Stimulated activated CD4-positive, alpha-beta T cell treated with anti-CD3 and anti-CD28 coated beads, TNF-alpha, amount 100 ng/mL, for 1 hour (primary cell): ENCODE results near the gene INTS7.
A peak's percentile ranks its signal among the peaks of the same experiment; 100 is the strongest.

Experiments used
- DNase-seq, 3 donors: peaks; one replicate each; pipeline ENCODE4 v3.0.0-alpha.2; 2020; ENCODE audit warnings: low read depth in 3 of 3, low spot score in 1 of 3

INTS7 gene, protein sequence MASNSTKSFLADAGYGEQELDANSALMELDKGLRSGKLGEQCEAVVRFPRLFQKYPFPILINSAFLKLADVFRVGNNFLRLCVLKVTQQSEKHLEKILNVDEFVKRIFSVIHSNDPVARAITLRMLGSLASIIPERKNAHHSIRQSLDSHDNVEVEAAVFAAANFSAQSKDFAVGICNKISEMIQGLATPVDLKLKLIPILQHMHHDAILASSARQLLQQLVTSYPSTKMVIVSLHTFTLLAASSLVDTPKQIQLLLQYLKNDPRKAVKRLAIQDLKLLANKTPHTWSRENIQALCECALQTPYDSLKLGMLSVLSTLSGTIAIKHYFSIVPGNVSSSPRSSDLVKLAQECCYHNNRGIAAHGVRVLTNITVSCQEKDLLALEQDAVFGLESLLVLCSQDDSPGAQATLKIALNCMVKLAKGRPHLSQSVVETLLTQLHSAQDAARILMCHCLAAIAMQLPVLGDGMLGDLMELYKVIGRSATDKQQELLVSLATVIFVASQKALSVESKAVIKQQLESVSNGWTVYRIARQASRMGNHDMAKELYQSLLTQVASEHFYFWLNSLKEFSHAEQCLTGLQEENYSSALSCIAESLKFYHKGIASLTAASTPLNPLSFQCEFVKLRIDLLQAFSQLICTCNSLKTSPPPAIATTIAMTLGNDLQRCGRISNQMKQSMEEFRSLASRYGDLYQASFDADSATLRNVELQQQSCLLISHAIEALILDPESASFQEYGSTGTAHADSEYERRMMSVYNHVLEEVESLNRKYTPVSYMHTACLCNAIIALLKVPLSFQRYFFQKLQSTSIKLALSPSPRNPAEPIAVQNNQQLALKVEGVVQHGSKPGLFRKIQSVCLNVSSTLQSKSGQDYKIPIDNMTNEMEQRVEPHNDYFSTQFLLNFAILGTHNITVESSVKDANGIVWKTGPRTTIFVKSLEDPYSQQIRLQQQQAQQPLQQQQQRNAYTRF

DNA sequence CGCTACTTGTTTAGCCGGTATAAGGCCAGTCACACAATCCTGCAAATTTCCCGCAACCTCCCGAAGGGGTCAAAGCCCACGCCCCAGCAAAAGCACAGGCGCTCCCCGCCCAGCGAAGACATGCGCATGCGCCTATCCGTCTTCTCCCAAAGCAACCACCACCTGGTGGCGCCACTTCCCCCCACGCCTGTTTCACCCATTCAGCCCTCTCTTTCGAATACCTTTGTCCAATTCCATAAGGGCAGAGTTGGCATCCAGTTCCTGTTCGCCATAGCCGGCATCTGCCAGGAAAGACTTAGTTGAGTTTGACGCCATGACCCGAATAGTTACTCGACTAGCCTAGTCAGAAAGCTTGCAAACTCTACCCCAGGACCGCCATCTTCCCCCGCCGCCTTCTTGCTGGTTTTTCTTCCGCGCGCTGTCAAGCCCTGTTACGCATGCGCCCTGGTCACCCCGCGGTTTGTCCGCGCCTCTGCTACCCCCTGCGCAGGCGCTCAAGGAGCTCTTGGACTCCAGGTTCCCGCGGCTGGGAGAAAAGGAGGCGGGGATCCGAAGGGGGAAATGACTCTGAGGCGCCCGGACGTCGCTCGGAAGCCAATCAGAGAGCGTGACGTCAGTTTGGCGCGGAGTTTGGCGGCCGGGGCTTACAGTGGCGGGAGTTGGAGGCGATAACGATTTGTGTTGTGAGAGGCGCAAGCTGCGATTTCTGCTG, at the start of gene INTS7, which contains the start of gene DTL:
Gene INTS7 (minus strand): TSS at position 435 of the 712 bp plus-strand sequence. CDS start 120 bp downstream, at position 315.
Gene DTL (plus strand): TSS at position 626 of the 712 bp plus-strand sequence. CDS start 143 bp downstream, outside the sequence.
- DNase-seq: peak; percentile 92 to 96 (median 96)

DNA sequence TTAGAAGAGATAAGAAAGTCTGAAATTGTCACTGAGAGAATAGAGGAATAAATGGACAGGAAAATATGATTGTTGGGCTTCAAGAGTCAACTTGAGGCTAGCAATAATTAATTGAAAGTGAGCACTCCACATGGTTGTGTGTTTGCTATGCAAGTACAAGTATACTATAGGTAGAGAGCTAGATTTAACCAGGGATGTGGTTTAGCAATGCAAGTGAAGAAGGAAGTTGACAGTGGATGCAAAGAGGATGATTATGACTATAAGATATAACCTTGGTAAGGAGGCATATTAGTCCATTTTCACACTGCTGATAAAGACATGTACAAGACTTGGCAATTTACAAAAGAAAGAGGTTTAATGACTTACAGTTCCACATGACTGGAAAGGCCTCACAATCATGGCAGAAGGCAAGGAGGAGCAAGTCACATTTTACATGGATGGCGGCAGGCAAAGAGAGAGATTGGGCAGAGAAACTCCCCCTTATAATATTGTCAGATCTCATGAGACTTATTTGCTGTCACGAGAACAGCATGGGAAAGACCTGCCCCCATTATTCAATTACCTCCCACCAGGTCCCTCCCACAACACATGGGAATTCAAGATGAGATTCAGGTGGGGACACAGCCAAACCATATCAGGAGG, 47.5 kb upstream of the INTS7 start:
- no peak for DNase-seq

DNA sequence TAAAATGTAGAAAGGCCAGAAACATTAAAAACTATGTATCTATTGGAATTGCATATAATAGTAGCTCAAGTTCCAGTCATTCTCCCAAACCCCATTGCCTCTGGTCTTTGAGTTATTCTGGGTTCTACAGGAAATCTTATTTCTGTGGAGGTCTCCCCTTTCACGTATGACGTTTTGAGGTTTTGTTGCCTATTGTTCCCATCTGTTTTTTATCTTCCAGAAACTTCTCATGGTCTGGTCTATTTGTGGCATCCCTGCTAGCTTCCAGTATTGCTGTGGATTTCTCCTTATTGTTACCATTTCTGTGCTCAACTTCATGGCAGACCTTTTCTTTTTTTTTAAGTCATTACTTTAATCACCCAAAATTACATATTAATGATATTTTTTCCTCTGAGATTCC, 43.5 kb upstream of the INTS7 start:
- DNase-seq: no peak

DNA sequence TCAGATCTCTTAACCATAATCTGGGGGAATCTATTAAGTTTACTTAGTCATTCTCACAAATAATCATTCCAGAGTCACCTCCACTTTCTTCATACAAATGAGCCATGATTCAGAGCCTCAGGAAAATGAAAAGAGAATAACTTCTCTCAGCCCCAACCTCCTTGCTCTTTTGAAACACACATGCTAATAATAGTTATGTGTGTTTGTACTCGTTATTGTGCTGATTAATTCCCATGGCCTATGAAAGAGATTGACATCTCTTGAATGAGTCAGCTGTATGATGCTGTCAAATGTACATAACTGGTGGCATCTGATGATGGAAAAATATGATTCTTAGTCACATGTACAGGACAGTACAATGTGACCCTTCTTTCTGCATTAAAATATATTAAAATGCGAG, 41.7 kb upstream of the INTS7 start:
- no peak for DNase-seq

DNA sequence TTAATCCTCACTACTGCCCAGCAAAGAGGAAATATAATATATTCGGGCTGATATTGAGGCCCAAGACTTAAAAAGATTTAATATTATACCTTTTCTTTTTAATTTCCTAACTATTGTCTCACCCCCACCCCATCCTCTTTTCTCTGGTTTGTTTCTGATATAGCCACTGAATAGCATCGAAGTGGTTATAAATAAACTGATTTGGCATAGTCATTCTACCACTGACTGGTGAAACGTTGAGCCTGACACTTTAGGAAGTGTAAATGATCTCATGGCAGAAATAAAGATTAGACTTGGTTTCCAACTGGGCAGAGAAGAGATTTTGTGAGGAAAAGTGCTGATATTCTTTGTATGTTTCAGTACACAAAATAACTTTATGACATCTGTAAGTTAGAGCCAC, 39.5 kb upstream of the INTS7 start:
- no peak for DNase-seq

DNA sequence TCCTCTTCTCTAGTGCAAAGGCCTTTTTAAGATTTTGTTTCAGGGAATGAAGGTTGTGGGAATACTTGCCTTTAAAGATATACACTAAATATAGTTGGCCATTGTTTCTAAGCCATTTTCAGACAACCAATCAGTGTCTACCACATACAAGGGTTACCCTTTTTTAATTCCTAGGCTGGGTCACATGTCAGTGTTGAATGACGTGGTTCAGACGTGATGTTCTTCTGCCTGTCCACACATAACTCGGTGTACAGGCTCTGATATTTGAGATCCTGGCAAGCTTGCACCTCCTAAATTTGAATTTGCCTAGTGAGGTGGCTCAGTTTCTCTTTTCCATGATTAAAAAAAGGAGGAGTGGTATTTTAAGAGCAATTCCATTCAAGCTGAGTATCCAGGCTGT, 39.0 kb upstream of the INTS7 start:
- no peak for DNase-seq

DNA sequence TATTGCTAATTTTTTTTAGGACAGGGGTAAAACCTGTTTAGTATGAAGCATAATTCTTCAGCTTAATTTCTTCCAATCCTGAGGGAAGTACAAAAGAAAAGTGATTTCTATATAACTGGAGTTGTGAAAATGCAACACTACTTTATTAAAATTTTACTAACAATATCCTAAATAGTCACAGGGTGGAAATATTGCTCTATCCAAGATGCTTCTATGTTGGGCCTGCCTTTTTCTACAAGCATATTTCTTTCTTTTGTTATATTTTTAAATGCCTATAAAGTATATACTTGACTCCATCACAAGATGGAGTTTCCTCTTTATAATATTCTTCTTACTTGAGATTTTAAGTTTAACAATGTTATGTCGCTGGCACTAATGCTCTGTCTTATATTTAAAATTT, 38.1 kb upstream of the INTS7 start:
- DNase-seq: no peak

DNA sequence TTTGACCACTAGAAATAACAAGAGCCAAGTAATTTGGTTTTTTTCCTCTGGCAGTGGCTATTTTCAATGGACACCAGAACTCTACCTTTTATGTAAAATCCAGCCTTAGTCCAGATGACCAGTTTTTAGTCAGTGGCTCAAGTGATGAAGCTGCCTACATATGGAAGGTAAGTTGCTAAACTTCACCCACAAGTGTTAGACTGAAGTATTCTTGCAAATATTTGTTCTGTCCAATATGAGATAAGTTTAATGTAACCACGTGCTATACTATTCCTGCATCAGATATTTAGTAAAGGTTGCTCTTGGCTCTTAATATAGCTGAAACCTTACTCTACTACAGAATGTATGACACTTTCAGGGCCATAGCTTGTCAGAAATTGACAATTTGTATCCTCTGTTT, 36.7 kb upstream of the INTS7 start:
- no peak for DNase-seq

DNA sequence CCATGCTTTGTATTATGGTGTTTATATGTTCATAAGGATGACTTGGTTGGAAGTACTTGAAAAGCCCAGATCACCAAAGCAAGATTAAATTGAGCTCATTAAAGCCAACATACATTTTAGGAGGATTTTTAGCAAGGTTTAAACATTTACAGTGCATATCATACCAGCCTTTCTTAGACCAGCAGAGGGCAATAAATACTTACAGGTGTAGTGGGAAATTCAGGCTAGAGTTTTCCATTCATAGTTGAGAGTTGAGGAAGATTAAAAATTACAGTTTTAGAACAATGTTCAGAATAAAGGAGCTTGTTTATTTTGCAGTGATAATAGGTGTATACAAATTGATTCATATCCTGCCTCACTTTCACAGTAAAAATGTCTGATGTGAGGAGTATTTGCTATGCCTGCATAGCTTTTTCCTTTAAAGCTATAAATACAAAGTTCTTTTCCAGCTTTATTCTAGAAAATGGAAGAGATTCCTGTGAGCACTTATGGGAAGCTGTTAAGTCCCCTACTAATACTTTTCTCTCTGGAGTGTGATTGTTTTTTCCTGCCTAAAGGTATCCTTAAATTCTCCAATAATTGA, 35.5 kb upstream of the INTS7 start:
- no peak for DNase-seq

DNA sequence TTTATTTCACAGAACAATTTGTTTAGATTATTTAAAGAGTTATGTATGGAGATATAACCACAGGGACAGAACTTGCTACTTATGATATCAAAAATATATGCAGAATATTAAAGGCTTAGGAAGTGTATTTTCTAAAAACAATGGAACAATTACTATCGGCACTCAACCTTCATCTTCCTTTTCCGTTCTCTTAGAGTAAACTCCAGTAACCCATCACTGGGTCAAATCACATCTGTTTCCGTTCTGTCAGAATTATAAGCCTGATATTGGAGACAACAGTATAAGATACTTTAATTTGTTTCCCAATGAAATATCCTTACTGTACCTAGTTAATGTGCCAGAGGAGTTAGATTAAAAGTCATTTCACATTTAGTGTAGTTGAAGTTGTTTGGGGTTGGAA, 32.4 kb upstream of the INTS7 start:
- no peak for DNase-seq

DNA sequence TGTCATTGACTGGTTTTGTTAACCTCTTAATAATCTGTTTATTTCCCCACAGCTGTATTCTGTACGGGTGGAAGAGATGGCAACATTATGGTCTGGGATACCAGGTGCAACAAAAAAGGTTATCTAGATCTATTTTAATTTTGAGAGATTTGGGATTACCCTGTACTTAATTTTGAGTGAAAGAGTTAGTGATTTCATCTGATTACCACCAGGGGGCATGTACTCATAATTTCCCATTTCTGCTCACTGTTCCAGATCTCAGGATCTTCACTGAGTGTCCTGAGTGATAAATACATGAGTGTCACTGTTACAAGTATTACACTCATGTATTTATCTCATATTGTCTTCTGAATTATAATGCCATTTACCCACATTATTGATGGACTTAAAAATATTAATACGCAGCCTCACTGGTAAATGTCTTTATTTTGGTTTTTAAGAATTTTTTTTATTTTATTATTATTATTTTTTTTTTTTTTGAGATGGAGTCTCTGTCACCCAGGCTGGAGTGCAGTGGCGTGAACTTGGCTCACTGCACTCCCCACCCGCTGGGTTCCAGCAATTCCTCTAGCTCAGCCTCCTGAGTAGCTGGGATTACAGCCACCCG, 27.6 kb upstream of the INTS7 start:
- no peak for DNase-seq

DNA sequence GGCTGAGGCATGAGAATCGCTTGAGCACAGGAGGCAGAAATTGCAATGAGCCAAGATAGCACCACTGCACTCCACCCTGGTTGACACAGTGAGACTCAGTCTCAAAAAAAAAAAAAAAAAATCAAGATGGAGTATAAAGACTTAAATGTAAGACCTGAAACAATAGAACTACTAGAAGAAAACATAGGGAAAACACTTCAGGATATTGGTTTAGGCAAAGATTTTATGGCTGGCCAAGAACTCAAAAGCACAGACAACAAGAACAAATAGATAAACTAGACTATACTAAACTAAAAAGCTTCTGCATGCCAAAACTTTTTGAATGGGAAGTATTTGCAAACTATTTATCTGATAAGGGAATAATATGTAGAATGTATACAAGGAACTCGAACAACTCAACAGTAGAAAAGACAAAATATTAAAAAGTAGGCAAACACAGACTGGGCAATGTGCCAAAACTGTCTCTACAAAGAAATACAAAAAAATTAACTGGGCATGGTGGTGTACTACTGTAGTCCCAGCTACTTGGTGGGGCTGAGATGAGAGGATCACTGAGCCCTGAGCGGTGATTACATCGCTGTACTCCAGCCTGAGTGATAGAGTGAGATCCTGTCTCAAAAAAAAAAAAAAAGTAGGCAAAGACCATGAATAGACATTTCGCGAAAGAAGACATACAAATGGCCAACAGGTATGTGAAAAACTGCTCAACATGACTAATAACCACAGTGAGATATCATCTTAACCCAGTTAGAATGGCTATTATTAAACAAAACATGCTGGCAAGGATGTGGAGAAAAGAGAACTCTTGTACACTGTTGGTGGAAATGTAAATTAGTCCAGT, 25.5 kb upstream of the INTS7 start:
- no peak for DNase-seq

DNA sequence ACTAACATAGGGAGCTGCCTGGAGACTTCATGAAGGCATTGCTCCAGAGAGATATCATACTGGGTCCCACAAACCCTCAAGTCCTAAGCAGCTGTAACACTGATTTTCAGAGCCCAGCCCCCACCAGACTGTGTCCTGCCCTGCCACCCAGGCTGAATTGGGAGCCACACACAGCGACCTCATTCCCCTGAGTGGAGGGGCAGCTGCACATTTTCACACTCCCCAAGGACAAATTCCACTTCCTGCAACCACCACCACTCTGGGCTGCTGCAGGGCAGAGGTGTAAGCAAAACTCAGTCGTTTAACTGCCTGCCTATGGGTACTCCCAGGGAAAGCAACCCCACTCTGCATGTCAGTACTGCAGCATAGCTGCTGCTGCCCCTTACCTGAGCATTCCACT, 20.0 kb upstream of the INTS7 start:
- DNase-seq: no peak

DNA sequence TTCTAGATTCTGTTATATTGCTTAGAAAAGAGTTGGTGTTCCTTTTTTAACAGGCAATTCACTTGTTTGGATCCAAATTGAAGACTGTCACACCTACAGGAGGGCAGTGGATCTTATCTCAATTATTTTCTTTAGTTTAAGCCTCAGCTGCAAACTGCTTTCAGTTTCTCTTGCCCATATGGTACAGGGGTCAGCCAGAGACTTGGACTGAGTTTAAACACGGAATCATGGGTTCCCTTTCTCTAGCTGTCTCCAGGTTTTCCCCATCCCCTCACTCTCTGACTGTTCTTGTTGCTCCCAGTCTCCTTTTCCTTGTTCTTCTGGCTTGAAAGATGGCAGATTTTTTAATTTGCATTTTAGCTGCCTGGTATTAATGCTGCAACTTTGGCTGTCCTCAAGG, 18.6 kb upstream of the INTS7 start:
- no peak for DNase-seq

DNA sequence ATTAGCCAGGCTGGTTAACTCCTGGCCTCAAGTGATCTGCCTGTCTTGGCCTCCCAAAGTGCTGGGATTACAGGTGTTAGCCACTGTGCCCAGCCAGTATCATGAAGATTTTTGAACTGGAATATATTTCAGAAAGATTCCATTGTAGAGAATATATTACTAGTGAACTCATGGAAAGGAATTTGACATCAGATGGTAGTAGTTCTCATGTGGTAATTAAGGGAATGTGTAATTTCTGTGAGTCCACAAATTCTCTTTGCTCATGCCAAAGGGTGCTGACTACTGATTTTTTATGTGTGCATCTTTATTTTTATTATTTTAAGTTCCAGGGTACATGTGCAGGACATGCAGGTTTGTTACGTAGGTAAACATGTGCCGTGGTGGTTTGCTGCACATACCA, 10.6 kb upstream of the INTS7 start:
- no peak for DNase-seq

DNA sequence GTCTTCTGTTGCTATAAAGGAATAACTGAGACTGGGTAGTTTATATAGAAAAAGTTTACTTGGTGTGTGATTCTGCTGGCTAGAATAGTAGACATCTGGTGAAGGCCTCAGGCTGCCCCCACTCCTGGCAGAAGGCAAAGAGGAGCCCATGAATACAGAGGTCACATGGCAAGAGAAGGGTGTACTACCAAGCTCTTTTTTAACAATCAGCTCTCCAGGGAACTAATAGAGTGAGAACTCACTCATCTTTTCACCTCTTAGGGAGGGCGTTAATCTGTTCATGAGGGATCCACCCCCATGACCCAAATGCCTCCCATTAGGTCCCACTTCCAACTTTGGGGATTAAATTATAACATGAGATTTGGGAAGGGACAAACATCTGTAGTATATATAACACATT, 9.5 kb upstream of the INTS7 start:
- DNase-seq: no peak

DNA sequence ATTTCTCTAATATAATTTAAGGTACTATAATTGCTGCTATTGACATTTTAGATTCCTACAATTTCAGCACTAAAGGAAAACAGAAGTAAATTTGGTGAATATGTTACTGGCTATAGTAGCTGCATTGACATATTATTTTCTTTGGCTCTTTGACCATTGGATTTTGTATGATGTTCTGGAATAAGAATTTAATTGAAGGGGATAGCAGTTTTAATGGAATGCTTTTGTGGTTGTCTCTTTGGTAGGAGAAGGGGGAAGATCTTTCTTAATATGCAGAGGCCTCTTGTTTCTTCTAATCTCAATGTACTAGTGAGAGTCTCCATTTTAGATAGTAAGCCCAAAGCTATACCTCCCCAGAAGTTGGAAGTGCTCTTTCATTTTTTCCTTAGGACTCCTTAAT, 7.1 kb upstream of the INTS7 start:
- no peak for DNase-seq

DNA sequence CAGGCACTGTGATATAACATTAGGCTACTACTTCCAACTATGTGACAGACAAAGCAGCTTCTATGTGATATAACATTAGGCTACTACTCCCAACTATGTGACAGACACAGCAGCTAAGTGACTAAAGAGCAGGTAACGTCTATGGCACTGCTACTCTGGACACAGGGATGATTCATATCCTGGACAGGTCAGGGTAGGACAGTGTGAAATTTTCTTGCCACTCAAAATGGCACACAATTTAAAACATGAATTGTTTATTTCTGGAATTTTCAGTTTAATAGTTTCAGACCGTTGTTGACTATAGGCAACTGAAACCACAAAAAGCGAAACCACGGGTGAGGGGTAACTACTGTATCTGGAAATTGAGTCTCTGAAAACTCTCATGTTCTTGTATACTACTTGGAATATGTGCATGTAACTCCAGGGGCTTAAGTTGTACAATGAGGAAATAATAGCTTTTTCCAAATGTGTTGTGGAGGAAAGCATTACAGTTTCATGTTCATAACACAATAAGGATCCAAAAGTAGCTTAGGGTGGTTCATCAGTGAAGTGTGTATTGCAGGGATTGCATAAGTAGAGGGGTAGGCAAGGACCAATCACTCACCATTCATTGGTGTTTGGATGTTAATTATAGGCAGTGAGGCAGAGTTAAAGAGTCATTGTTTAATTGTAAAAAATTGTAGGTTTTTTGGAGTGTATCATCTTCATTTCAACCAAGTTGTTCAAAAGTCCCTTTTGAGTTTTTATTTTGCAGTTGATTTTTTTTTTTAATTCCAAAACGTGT, 5.5 kb upstream of the INTS7 start:
- no peak for DNase-seq
